ENCODE data around the gene MYO1F.
"Not testable (repeated sequence)": the region's sequence is repeated elsewhere in the genome, so short reads cannot be mapped to it uniquely, and the experiment has no call there.

MYO1F gene

DNA sequence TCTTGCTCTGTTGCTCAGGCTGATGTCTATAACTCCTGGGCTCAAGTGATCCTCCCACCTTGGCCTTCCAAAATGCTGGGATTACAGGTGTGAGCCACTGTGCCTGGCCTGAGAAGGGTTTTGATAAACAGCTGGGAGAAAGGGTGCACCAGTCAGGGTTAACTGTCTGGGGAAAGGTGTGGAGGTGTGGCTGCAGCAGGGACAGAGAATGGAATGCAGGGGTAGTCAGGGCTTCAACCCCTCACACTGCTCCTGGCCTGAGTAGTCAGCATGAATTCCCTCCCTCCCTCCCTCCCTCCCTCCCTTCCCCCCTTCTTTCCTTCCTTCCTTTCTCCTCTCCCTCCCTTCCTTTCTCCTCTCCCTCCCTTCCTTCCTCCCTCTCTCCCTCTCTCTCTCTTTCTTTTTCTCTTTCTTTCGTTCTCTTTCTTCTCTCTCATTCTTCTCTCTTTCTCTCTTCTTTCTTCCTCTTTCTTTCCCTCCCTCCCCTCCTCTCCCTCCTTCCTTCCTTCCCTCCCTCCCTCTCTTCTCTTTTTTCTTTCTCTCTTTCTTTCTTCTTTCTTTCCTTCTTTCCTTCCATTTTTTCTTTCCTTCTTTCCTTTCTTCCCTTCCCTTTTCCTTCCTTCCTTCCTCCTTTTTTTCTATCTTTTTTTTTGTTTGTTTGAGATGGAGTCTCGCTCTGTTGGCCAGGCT is 16.0 kb downstream of the MYO1F start:
- DNase-seq = no peak

DNA sequence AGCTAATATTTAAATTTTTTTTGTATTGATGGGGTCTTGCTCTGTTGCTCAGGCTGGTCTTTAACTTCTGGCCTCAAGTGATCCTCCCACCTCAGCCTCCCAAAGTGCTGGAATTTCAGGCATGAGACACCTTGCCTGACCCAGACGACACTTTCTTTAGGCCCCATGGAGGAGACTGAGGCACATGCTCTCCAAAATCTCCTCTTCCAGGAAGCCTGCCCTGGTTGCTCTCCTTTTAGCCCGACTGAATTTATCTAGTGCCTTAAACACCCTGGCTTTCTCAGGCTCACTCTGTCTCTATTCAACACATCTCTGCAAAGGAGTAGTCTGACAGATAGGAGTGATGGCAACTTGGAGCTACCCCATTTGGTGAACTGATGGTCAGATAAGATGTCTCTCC is 18.9 kb downstream of the MYO1F start:
- DNase-seq = no peak

DNA sequence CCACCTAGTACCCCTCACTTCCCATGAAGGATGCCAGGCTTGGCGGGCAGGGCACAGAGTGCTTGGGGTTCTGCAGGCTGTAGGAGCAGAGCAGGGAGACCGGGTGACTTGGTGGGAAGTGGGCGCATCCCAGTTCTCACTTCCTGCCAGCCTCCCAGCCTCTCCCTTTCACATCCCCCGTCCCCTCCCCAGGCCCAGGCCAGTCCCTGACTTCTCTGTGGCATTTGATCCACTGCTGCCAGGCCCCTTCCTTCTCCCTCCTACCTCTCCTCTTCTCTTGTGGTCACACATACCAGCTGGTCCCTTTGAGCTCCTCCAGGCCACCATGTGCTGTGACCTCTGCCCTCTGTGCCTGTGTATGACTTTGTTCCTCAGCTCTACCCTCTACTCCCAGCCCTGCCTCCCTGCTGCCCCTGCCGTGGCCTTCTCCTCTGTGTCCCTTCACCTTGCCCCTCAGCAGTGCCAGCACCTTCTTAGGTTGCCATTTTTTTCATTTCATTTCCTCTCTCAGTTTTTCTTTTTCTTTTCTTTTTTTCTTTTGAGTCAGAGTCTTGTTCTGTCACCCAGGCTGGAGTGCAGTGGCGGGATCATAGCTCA is 19.5 kb downstream of the MYO1F start:
- no peak for DNase-seq

DNA sequence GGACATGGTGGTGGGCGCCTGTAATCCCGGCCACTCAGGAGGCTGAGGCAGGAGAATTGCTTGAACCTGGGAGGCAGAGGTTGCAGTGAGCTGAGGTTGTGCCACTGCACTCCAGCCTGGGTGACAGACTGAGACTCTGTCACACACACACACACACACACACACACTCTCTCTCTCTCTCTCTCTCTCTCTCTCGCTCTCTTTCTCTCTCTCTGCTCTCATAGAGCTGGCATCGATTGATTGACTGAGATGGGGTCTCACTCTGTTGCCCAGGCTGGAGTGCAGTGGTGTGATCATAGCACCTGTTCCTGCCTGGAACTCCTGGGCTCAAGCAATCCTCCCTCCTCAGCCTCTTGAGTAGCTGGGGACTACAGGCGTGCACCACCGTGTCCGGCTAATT is 23.5 kb downstream of the MYO1F start:
- not testable (repeated sequence) for DNase-seq

DNA sequence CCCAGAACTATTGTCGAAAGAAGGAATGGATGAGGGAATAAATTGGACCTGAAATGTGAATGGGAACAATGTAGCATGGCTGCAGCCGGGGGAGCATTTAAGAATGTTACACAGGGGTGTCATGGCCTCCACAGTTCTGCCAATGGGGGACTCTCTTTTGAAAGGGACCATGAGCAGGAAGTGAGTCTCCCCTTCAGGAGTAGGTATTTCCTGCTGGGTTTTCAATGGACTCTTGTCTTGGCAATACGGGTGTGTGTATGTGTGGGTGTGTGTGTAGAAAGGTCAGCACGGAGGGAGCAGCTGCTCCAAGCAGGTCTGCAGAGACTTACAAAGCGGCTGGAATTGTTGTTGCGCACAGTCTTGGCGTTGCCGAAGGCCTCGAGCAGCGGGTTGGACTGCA is 24.4 kb downstream of the MYO1F start:
- DNase-seq = peak; percentile 15

DNA sequence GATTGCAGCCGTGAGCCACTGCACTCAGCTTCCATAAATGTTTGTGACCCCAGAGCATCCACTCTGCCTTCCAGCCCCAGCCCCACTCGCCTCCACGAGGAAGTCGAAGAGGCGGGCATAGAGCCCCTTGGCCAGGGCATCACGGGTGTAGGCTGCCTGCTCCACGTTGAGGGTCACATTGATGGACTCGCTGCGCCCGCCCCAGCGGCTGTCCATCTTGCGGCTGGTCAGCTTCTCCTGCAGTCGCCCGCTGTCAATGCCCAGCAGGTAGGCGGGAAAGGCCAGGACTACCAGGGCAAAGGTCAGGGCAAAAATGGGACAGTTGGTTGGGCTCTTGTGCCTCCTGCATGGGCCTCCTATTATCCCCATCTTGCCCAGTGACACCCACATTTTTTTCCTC is 27.2 kb downstream of the MYO1F start:
- no peak for DNase-seq

DNA sequence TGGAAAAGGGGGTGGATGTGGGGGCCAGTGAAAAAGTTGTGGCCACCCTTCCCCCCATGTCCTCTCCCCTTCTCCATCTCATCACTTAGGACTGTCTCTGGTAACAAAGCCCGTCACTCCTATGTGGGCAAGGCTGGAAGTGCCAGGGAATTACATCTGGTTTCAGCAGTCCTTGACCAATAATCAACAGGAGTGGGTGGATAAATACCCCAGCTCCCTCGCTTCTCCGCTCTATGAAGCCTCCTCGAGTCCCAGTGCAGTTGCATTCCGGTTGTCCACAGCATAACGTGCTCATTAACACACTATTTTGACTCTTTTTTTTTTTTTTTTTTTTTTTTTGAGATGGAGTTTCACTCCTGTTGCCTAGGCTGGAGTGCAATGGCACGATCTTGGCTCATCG is 31.5 kb downstream of the MYO1F start:
- DNase-seq = no peak

DNA sequence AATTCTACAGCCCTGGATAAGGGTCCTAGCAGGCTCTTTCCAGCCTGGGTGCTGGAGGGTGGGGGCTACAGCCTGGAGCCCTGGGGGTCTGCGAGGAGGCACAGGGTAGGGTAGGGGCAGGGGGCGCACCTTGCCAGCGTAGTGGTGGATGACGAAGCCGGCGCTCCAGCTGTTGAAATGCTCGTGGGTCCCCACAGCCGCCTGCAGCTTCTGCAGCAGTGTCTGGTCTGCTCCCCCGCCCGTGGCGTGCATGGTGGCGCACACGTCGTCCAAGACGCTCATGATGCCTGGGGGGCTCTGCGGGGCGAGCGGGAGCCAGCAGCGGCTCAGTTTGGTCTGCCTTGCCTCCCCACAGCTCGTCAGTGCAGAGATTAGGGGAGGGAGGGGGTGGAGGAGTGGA is 33.1 kb downstream of the MYO1F start:
- no peak for DNase-seq

DNA sequence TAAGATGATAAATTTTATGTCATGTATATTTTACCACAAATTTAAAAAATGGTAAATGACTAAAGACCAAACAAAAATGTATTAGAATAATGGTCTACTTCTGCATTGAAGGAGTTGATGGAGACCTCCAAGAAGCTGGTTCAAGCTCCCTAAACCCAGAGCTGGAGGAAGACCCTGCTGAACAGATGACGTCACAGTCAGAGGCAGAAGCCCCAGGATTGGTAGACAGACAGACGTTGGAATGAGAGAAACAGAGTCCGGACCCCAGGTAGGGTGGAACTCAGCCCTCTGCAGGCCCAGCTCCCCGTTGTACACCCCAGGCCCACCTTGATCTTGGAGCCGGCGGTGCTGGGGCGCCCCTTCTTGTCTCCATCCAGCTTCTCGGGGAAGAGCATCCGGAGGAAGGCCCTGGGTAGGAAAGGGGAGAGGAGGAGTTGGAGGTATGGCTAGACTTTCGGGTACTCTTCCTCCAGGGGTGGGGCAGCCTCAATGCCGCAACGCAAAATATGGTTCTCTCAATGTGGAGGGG is 37.6 kb downstream of the MYO1F start:
- no peak for DNase-seq

DNA sequence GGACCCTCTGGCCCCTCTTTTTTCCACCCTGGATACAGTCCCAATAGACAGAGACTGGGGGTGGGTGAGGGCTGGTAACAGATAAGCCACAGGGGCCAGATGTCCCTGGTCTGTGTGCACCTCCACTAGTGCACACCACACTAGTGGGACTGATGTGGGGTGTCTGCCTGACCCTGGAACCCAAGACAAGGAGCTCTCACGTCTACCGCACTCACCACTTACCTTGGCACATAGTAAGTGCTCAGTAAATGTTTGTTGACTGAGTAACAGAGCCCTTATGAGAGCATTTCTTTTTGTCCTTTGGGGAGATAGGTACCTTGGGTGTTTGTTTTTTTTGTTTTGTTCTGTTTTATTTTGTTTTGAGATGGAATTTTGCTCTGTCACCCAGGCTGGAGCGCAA is 40.1 kb downstream of the MYO1F start:
- no peak for DNase-seq

DNA sequence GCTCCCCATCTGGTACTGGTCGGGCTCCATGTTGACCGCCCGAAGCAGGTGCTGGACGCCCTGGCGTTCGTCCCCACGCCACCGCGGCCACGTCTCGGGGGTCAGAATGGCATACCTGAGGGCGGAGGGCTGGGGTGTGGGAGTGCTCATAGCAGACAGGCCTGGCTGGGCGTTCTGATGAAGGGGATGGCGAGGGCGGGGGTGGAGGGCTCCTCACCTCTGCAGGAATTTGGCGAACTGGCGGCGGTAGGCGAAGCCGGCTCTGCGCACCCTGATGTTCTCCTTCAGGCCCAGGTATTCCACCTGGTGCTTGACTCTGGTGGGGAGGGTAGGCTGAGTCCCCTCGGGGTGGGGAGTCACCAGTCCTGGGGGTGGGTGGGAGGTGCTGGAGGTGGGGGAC is 41.0 kb downstream of the MYO1F start:
- no peak for DNase-seq

DNA sequence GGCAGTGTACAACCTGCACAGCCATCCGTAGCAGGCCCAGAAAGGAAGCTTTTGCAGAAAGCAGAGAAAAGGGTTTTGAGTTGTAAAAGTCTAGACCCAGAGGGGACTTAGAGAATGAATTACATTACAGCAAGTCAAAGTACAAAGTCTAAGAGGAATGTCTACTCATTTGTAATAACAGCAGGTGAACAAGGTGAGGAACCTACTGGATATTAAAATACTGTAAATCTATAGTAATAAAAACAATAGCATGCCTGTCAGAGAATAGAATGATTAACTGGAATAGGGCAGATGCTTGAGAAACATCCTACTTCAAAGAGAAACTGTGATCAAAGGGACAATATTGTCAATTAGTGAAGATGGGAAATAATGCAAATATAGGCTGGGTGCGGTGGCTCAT is 45.0 kb downstream of the MYO1F start:
- DNase-seq = no peak

DNA sequence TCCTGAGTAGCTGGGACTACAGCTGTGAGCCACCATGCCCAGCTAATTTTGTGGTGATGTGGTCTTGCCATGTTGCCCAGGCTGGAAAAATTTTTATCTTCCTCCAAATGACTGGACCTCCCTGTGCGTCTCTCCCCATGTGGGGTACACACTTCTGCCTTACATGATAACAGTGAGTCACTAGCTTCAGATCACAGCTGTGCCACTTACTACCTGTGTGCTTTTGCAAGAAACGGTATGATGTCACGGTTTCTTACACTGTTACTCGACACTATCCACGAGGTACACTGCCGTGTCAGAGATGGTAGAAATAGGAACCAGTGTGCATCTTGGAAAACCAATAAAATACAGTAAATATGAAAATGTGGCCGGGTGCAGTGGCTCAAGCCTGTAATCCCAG is 45.8 kb downstream of the MYO1F start:
- DNase-seq = no peak

DNA sequence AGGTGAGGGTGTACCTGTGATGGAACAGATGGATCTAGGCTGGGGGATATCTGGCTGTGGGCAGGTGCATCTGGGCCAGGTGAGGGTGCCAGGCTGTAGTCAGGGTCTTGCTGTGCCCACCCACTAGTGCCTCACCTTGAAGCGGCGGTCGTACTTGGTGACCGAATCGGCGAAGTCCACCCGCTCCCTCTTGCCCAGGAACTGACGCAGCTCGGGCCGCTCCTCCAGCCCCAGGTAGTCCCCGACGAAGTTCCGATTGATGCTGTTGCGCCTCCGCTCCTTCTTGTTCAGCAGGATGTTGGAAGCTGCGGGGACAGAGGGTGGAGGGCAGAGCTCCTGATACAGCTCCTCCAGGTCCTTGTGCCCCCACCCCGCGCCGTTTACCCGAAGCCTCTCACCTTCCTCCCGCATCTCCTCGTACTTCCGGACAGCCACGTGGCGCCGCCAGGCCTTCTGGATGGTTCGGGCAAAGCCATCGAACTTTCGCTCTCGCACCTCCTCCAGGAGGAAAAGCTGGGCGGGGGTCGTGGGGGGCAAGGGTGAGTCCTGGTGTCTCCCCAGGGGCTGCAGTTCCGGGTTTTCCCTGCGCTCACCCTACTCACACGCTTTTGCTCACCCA is 47.1 kb downstream of the MYO1F start:
- DNase-seq = no peak

DNA sequence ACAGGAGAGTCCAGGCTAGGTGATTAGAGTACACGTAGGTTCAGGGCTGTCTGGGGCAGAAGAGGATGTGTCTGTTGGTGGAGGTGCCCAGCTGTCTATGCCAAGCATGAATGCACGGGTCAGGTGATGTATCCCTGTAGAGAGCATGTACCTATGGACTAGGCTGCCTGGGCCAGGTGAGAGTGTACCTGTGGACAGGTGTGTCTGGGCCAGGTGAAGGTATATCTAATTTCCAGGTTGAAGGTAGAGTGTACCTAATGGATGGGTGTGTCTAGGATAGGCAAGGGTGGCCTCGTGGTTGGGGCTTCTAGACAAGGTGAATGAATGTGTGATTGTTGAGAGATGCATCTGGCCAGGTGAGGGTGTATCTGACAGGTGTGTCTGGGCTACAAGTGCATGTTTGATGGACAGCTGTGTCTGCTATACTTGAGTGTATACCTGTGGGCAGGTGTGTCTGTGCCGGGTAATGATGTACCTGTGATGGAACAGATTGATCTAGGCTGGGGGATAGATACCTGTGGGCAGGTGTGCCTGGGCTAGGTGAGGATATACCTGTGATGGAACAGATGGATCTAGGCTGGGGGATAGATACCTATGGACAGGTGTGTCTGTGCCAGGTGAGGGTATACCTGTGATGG is 47.8 kb downstream of the MYO1F start:
- DNase-seq = no peak

DNA sequence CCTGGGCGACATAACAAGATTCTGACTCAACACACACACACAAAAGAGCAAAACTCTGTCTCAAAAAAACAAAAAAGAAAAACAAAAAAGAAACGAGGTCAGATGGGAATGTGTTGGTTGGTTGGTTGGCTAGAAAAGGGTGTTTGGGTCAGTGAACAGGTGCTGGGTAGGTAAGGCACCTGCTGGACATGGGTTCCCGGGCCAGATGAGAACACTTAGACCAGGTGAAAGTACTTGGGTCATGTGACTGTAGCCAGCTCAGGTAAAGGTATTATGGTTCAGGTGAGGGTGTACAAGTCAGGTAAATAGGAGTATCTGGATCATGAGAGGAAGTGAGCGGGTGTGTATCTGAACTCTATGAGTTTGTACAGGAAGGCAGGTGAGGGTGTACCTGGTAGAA is 48.7 kb downstream of the MYO1F start:
- no peak for DNase-seq

DNA sequence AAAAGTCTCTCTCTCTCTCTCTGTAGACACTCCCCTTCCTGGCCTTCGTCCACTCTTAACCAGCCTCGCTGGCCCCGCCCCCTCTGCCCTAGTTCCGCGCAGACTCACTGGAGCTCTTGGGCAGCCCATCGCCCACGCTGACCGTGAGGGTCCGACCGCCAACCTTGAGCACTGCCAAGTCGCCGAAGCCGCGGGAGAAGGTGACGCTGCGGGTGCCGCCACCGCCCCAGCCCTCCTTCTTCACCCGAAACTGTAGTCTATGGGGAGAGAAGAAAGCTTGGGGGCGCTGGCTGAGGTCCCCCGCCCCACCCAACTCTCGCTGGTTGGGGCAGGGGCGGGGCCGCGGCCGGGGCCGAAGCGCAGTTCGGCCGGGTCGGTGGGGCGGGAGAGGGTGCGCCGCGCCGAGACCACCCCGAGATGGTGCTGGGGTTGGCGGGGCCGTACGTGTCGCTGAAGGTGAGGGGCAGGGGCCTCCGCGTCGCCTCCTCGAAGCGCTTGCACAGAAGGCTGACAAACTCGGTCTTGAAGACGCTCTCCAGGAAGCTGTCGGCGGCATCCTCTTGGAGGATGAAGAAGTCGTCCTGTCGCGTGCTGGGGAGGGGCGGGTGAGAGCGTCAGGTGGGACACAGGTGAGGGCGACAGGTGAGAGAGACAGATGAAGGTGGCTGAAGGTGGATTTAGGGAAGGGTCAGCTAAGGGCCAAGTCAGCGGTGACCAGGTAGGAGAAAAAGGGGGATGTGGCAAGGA is 50.7 kb downstream of the MYO1F start:
- DNase-seq = no peak

DNA sequence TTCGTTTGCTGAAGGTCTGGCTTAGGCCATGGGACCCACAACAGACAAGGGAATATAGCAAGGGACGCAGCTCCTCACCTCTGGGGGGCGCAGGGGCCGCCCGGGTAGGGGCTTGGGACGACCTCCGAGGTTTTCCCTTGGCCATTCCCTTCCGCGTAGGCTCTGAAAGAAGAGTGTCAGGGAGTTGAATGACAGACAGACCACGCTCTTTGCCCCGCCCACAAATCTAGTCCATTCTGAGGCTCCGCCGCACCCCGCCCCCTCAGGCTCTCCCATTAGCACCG is 51.9 kb downstream of the MYO1F start:
- DNase-seq = no peak

DNA sequence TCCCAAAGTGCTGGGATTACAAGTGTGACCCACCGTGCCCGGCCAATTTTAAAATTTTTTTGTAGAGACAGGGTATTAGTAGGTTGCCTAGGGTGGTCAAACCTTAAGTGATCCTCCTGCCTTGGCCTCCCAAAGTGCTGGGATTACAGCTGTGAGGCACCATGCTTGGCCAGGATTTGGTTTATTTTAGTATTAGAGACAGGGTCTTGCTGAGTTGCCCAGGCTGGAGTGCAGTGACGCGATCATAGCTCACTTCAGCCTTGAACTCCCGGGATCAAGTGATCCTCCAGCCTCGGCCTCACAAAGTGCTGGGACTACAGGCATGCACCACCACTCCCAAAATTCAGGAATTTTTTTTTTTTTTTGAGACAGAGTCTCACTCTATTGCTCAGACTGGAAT is 57.9 kb downstream of the MYO1F start:
- no peak for DNase-seq

DNA sequence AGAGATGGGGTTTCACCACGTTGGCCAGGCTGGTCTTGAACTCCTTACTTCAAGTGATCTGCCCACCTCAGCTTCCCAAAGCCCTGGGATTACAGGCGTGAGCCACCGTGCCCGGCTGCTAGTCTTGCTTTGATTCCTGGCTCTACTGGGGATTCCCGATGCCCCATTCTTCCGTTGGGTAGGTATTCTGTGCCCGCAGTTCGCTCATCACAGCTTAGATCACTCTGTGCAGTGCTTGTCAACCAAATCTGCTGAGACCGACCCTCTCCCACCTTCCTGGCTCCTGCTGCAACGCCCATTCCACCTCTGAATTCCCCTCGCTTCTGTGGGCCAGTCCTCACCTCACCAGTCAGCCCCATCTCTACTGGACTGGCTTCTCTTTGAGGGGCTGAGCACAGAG is 58.7 kb downstream of the MYO1F start:
- no peak for DNase-seq

DNA sequence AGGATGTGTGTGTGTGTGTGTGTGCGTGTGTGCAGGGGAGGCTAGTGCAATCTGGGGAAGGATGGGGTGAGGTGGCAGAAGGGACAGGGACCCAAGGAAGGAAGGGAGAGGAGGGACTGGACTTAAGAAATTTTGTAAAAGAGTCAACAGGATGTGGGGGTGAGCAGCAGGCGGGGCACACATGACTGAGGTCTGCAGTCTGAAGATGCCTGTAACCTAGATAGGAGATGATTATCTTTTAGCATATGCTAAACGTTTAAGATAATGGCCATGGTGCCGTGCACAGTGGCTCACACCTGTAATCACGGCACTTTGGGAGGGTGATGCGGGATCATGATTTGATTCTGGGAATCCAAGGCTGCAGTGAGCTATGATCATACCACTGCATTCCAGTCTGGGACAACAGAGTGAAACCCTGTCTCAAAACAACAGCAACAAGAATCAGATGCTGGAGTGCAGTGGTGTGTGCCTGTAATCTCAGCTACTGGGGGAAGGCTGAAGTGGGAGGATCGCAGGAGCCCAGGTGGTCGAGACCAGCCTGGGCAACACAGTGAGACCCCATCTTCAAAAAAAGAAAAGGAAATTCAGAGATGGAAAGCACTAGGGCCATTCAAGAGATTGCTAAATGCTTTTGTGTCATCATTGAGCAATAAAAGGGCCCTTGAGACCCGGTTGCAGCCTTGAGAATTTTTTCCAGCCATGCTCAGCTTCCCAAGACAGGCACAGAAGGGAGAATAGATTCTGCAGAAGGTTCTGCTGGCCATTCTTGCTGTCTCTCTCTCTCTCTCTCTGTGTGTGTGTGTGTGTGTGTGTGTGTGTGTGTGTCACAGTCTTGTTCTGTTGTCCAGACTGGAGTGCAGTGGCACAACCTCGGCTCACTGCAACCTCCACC is 59.4 kb downstream of the MYO1F start:
- DNase-seq = no peak

DNA sequence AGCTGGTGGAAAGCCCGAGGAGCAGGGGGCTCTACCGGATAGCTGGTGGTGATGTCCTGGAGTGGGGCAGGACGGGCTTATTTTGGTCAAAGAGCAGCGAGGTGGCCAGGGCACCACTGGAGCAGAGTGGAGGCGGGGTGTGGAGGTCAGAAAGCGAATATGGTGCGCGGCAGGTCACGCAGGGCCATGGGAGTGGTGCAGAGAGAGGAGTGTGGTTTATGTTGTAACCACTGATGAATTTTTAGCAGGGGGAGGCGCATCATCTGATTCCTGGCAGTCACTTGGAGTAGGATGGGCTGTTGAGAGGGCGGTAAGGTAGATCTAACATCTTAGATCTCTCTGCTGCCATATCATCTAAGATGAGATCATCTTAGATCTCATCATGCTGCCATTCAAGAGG is 61.9 kb downstream of the MYO1F start:
- peak; percentile 61 for DNase-seq
